ENCODE measurements around the gene CENPI.

GRCh38 chrX:101051549-101052302 is 46.3 kb upstream of the CENPI start, which contains the start of gene TRMT2B:
- TF ChIP-seq CTCF (IDR thresholded peaks at IDR 0.05) (no peak), POLR2A (IDR thresholded peaks at IDR 0.05) (peak in 1 of 2 donors; percentile 7)

Measured in Peyer's patch (tissue), 4 donors.